Skeletal muscle cell (primary cell): ENCODE data around the gene MTUS2.
A peak's percentile ranks its signal among the peaks of the same experiment; 100 is the strongest.

ENCODE experiments used
- DNase-seq: peaks from one replicate; pipeline ENCODE4 v3.0.0-alpha.2; 2010; ENCODE audit warnings: low read depth
- H3K4me3 ChIP-seq: 2 replicates; pipeline ENCODE4 v1.5.1; 2011; ENCODE audit warnings: low read depth, mild to moderate bottlenecking, control low read depth, low read length, moderate library complexity

Gene MTUS2

GRCh38 chr13:29502391-29503008 lies 682.4 kb downstream of the MTUS2 start:
- DNase-seq: no peak
- no peak overlapping the region for H3K4me3 ChIP-seq

DNA sequence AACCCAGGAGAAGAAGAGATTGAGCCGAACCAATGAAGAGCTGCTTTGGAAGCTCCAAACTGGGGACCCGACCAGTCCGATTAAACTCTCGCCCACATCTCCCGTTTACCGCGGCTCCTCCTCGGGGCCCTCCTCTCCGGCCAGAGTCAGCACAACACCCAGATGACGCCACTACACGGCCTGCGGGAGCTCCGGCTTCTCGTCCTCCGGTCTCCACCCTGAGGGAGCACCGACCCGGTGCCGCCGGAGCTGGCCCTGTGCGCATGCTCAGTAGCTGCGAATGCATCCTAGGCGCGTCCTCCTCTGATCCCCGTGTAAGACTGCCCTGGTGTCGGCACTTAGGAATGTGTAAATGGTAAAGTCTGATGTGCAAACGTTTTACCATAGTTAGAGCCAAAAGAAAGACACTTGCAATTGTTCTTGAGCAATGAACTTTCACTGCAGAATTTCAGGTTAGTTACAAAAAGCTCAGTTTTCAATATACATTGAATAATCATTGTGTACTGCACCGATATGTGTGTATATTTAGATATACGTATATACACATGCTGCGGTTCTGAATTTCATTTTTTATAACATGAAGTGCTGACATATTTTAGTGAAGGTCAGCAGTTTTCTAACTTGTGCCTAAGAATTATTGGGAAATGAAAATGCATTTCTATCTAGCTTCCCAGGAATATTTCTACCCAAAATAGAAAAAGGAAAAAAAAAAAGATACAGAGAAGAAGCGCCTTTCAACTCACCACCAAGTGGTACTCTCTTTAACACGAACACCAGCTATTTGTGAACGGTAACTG lies 683.1 kb downstream of the MTUS2 start:
- DNase-seq: no peak
- peak overlapping the region; percentile 17 for H3K4me3 ChIP-seq

GRCh38 chr13:29504691-29505090 lies 684.6 kb downstream of the MTUS2 start:
- DNase-seq: no peak
- H3K4me3 ChIP-seq: no peak overlapping the region

- H3K4me3 ChIP-seq: no peak overlapping the region
- DNase-seq: no peak
These were observed 685.4 kb downstream of the MTUS2 start for GRCh38 chr13:29505511-29505910.

DNA sequence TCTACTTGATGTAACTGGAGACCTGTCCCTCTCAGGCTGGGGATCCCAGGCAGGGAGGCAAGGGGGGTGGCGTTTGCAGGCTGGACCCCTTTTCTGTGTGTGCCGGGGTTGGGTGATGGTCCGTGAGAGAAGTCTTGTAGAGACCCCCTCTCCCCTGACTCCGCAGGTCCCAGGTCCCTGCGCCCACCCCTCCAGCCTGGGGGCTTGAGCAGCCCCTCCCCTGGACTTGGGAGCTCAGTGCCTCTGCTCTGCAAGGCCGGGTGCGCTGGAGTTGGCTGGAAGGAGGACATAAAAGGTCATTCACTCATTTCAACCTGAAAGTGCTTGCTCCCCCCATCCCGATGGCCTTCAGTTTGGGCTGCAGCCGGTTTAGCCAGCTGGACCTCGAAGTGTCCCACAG lies 685.8 kb downstream of the MTUS2 start:
- DNase-seq: no peak
- H3K4me3 ChIP-seq: no peak overlapping the region

DNA sequence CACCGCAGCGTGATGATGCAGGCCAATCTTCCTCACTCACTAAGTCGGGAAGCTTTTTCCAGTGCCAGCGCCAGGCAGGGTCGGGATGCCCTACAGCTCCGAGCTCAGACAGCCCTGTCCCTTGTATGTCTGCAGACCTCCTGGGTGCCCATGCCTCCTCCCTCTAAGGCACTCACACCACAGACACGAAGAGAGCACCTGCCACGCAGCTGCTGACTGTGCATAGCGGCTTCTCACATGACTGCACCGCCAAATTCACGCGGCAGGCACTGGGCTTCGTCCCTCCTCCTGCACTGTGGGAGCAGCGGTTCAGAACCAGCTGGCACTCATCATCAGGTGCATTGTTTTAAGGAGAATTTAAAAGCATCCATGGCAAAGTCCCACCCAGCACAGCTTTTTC lies 687.2 kb downstream of the MTUS2 start:
- no peak overlapping the region for H3K4me3 ChIP-seq
- peak; percentile 31 for DNase-seq

- H3K4me3 ChIP-seq: no peak overlapping the region
- peak; percentile 41 for DNase-seq
These were observed 688.2 kb downstream of the MTUS2 start for GRCh38 chr13:29508130-29508875.

GRCh38 chr13:29508876-29509252 lies 688.7 kb downstream of the MTUS2 start:
- no peak for DNase-seq
- H3K4me3 ChIP-seq: no peak overlapping the region

DNA sequence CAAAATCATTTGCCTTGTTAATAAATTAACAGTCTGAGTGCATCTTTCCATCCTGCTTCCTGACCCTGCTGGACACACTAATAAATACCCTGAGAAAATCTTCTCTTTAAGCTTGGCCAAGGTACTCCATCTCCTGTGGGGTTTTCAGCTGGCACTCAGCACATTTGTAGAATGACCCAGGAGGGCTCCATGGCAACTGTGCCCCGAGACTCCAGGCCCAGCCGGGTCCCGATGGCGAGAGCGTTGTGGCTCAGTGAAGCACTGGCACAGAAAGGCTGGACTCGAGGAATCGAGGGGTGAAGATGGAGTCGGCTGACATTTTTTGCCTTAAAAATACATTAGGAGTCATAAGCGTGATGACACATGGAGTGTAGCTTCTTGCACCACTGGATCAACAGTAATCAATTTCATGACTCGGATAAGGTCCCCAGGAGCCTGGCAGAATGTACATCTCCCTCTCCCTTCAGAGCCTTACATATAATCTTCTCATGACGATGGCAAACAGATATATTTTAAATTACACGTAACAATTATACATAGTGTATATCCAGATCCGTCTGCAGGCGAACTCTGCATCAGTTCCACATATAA lies 690.0 kb downstream of the MTUS2 start:
- no peak overlapping the region for H3K4me3 ChIP-seq
- DNase-seq: no peak

DNA sequence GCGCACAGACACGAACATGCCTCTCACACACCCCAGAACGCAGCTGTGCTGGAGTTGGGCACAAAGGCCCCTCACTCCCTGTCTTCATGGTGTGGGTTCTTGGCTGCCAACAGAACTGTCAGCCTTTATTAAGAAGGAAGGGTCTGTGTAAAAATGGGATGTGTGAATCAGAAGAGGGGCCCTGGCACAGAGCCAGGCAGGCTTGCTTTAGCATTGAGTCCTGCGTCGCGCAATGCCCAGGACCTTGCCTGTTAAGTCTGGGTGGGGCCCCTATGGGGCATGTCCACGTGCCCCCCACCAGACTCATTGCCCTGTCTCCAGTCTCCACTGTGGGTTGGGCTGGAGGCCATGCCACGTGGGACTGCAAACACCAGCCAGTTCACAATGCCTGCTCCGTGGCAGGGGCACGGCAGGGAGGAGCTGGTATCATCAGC lies 690.5 kb downstream of the MTUS2 start:
- H3K4me3 ChIP-seq: no peak overlapping the region
- no peak for DNase-seq

DNA sequence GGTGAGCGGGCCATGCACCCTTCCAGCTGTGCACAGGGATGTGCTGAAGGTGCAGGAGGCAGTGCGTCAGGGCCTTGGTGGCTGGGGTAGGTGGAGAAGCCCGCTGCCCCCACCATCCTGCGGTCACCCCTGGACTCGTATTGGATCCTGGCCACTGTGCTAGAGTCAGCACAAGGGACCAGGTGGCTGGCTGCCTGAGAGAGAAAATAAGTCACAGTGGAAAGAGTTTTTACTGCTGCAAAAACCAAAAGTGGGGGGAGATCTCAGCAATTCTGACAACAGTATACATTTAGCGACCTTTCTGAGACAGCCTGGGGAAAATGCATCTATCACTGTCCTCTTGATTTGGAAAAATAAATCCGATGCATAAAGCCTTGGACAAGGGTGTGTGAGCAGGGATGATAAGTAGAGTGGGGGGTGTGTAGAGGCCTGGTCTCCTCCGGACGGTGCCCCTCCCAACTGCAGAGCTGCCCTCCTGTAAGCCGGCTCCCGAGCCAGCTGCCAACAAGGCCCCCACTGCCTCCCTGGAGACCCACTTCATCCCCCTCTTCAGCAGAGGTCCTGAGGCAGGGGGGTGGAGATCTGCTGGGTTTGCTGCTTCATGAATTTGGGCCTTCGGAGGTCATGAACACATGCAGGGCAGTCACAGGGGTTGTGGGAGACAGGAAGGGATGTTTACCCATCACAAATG lies 691.1 kb downstream of the MTUS2 start:
- no peak for DNase-seq
- H3K4me3 ChIP-seq: no peak overlapping the region

DNA sequence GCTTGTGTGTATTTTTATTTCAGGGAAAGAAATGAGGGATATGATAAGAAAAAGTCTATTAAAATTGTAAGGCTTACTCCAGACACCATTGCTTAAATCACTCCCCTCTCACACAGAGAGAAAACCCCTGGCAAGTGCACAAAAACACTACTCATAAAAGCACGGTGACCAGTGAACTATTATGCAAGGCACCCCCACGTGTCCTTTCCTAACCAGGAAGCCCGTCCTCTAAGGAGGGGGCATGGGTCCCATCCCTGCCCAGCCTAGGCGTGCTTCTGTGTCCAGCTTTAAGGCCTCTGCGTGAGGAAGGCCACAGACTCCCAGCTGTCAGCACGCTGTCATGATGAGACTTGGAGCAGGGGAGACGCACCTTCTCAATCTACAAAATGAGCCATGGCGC lies 691.8 kb downstream of the MTUS2 start:
- DNase-seq: no peak
- H3K4me3 ChIP-seq: no peak overlapping the region

GRCh38 chr13:29513002-29513980 lies 693.2 kb downstream of the MTUS2 start:
- no peak overlapping the region for H3K4me3 ChIP-seq
- DNase-seq: no peak

DNA sequence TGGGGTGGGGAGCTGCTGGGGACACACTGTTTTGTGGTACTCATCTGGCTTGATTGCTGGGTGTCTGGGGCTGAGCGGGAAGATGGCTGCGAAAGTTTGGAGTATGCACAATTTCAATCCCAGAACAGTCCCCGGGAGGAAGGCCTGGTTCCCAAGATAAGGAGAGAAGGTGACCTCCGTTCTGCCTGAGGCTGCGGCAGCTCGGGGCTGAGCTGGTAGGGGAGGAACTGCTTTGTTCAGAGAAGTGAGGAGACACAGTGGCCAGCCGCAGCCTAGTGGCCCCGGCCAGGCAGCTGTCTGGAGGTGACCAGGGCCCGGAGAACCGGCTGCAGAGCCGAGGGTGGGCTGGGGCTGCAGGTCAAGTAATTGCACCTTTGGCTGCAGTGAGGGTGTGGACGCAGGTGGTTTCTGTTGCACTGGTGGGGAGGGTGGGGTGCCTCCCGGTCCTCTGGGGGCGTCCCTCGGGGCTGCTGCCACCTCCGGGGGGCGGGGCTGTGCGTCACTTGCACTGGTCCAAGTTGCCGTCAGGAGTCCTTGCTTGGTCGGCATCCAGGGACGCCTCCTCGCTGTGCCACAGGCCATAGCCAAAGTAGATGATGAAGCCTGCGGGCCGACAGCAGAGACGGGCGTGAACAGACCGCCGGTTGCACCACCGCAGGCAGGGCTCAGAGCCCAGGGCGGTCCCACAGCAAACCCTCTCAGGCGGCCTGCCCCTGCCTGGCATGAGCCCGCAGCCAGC lies 694.0 kb downstream of the MTUS2 start:
- DNase-seq: no peak
- no peak overlapping the region for H3K4me3 ChIP-seq

DNA sequence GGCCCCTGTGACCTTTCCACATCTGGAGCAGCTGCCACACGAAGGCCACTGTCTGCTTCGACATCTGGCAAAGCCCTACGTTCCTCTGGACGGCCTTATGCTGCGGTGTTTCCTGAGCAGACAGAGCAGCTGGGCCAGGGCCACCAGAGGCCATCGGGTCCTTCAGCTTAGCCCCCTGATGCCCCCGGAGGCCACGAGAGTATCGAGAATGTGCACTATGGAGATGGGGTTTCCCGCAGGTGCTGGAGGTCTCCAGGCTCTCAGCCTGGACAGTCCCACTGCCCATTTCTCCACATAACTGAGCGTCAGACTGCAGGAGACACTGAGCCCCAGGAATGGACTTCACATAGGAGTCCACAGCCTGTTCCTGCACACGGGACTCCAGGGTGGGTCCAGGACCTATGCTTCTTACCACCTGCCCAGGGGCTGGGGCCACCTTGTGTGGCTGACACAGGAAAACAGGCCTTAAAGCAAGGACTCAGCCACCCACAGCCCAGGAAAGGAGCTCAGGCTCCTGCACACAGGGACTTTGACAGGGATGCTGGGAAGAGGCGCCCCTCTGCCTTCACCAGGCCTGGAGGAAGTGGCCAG lies 694.7 kb downstream of the MTUS2 start:
- DNase-seq: no peak
- H3K4me3 ChIP-seq: no peak overlapping the region

- H3K4me3 ChIP-seq: no peak overlapping the region
These were observed 695.2 kb downstream of the MTUS2 start for GRCh38 chr13:29515372-29515771.

GRCh38 chr13:29516012-29516411 lies 695.9 kb downstream of the MTUS2 start:
- H3K4me3 ChIP-seq: no peak overlapping the region
- DNase-seq: no peak

More at GRCh38 chr13:29515372-29515771, 695.2 kb downstream of the MTUS2 start:
- no peak for DNase-seq
